Activated CD4-positive, alpha-beta T cell treated with anti-CD3 and anti-CD28 coated beads for 1 hour (primary cell): Measurements from ENCODE around the gene HDAC4.
A peak's percentile ranks its signal among the peaks of the same experiment; 100 is the strongest.

Source experiments
- DNase-seq: peaks from one replicate; pipeline ENCODE4 v3.0.0-alpha.2; 2020

Gene HDAC4

DNA sequence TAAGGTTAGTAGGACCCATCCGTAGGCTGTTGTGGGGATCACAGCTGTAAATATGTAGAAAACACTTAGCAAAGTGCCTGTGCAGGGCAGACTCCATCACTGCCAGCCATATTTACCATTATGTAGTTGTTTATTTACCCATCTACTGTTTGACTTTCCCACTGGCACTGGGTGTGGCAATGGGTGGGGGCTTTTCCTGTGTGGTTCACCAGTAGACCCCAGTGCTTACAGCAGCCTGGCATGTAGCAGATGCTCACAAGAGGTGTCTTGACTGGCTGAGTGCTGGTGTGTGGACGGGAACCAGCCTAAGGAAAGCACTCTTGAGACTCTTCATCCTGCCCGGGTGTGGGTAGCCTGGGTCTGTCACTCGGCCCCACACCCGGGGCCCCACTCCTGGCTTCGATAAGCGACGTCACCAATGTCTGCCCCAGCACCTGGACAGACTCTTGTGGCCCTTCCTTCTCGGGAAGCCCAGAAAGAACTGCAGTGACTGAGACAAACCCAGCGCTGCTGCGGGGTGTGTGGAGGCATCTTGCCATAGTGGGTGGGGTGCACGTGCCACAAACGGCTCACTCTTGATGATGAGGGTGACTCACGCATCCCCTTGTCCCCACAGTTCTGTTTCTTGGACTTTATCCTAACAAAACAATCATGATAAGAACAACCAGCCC, 78.3 kb downstream of the HDAC4 start:
- DNase-seq = no peak

DNA sequence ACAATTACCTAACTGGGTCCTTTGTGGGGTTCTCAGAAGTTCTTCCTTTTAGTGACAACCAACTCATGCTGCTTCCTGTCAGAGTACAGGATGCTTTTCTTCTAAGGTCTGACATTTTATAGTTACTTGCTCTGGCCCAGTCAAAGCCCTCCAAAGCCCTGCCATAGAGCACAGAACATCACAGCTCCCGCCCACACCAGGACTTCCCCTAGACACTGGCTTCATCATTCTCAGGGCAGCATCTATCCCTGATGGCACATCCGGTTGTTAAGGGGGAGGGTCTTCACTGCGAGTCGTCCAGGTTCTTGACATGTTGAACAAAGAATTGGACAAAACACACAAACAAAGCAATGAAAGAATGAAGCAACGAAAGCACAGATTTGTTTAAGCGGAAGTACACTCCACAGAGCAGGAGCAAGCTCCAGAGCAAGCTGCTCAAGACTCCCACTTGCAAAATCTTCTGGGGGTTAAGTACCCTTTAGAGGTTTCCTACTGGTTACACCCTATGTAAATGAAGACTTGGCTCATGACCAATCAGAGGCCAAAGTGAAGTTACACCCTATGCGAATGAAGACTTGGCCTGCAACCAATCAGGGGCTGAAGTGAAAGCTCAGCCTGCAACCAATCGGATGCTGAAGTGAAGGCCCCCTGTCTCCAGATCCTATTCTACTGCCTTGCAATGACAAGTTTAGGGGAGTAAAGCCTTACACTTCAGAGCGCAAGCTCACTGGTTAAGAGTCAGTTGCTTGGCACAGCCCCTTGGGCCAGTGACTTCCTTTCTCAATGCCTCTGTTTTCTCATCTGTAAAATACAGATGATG, 79.0 kb downstream of the HDAC4 start:
- DNase-seq = peak; percentile 8

DNA sequence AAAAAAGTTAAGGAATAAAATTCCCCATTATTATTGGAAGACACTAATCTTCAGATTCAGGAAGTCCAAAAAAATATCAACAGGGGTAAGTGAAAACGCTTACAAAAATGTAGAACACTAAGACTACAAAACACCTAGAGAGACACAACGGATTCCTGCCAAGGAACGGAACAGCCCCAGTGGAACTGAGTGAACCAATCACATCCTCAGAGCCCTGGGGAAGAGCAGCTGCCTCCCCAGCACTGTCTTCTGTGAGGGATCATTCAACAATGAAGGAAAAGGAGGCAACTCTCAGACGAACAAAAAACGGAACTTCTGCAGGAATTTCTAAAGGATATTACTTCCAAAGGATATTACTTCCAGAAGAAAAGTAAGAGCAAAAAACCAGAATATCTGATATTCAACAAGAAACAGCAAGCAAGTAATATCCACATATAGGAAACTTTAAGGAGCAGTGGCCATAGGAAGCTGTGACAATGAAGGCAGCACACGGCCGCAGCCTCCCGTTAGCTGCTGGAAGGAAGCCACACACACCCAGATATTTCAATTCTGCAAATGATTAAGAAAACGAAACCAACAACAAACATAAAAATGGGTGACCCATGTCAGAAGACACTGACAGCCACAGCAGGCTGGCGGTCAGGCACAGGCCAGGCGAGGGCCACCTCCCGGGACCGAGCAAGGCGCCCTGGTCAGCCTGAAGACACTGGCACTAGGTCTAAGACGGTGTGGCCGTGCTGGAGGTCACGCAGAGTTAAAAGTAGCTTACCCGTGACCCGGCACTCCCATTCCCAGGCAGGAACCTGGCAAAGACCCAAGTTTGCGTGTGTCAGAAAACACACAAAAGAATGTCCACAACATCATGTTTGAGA, 81.8 kb downstream of the HDAC4 start:
- DNase-seq = no peak

DNA sequence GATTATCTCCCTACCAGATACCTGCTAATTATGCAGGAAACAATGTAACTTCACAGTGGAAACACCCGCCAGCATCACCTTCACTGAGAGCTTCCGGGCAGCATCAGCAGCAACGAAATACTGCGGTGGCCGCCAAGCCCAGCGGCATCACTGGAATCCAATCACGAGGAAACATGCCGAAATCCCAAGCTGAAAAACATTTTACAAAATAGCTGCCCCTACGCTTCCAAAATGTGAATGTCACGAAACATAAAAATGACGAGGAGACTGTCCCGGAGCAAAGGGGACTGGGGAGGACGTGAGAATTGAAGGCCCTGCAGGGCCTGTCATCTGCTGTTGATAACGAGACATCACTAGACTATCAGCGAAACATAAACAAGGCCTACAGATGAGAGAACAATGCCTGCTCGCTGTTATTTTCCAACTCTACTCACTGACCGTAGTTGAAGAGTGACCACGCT, 82.6 kb downstream of the HDAC4 start:
- peak; percentile 0 for DNase-seq

DNA sequence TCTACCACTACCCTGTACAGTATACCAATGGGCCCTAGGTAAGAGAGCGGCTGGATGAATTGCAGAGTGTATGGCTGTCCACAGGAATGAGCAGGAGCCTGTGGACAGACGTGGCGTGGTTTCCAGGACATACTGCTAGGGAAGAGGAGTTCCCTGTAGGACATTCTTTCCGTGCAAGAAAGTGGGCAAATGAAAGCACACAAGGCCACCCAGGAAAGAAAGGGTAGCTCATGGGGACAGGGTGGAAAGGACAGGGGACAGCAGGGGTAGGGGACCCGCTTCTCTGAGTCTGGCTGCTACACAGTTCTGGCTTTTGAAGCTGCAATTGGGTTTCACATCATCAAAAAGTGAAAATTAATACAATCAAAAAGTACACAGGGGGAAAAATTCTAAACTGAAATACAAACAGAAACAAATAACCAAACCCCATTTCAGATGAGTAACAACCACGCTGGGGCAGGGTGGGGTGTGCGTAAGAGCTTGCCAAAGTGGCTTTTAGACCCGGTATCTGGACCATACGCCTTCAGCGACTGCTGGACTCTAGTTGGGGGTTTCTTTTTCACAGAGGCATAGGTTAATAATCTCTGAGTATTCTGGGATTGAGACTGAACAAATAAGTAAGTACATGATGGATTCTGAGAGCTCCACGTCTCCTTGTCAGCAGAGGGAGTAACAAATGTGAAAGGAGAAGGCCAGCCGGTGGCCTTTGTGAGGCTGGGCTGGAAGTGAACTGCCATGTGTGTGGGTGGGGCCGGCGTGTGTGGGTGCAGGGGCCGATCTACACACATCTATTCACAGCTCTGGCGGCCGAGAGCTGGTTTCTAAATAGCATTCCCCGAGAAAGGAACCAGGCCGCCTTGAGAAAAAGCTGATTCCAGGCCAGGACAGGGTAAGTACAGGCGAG, 84.0 kb downstream of the HDAC4 start:
- no peak for DNase-seq

DNA sequence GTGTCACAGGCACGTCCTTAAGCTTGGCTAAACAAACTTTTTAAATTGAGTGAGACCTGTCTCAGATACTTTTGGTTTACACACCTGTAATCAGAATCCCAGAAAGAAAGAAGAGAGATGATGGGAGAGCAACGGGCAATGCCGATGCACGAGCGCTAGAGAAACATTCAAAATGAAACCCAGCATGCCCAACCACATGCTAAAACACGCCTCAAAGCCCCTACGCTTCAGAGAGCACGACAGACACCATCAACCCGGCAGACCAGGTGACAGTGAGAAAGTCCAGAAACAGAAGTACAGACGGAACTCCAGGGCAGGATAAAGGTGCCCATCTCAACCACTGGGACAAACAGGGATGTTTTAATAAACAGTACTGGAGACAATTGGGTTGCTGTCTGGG, 85.5 kb downstream of the HDAC4 start:
- no peak for DNase-seq

DNA sequence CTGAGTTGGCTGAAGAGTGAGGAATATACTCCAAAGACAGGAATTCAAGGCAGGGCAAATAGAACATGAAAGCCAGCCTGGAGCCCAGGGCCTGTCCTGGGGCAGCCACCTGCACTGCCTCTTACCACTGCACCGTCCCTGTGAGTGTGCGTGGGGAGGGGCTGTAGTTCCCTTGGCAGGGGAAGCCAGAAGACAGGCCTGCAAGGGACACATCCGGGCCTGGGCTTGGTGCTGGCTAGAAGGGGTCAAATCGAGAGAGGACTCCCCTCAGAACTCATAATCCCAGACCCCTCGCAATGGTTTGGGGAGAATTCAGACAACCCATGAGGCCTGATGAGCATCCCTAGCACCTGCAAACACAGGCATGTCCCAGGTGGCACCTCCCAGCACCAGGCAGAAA, 87.0 kb downstream of the HDAC4 start:
- DNase-seq = no peak

DNA sequence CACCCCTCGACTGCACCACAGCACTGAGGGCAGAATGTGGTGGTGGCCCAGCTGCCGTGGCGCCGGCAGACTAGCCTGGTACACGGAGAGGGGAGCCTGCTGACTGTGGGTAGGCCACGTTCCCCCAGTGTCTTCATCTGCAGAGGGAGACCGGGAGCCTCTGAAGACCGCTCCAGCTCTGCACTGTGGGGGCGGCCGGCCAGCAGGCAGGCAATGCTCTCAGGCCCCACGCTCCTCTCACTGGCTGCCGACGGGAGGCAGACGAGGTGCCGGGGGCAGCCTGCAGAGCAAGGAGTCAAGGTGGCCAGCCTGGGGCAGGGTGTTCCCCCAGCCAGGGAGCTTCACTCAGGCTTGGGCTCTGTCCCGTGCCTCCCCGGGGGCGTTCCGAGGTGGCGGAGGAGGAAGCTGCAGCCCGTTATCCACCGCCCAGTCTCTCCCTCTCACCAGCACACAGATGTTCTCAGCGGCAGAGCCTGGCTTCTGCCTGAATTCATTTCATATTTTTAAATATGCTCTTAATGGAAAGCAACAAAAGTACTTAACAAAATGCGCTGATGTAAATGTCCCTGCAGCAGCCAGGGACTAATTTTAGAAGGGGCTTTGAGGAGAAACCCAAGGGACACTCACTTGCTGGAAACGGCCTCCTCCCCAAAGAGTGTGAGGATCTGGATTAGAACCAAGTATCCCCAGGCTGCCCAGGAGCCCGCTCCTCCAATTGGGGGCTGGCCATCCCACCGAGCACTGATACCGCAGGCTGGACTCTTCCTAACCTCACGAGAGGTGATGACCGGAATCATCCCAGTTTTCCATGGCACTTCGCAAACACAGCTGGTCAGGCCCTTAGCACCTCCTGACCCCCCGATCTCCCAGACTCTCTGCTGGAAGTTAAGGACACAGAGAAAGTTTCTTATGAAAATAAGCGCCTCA, 87.8 kb downstream of the HDAC4 start:
- DNase-seq = peak; percentile 5

DNA sequence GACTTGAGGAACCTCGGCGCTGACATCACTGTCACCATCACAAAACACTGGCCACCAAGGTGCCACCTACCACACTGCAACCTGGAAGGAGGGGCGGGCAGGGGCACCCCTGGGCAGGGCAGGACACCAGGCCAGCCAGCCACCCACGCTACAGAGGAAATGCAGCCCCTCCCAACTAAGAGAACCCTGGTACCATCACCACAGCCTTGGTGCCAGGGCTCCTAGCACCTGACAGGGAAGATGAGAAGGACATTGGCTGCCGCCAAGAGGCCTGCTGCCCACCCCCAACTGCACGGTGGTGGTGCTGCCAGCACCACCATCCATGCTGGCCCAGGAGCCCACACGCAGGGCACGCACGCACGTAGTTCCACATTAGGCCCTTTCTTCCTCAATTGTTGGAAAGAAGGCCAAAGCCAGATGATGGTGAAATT, 88.7 kb downstream of the HDAC4 start:
- no peak for DNase-seq

DNA sequence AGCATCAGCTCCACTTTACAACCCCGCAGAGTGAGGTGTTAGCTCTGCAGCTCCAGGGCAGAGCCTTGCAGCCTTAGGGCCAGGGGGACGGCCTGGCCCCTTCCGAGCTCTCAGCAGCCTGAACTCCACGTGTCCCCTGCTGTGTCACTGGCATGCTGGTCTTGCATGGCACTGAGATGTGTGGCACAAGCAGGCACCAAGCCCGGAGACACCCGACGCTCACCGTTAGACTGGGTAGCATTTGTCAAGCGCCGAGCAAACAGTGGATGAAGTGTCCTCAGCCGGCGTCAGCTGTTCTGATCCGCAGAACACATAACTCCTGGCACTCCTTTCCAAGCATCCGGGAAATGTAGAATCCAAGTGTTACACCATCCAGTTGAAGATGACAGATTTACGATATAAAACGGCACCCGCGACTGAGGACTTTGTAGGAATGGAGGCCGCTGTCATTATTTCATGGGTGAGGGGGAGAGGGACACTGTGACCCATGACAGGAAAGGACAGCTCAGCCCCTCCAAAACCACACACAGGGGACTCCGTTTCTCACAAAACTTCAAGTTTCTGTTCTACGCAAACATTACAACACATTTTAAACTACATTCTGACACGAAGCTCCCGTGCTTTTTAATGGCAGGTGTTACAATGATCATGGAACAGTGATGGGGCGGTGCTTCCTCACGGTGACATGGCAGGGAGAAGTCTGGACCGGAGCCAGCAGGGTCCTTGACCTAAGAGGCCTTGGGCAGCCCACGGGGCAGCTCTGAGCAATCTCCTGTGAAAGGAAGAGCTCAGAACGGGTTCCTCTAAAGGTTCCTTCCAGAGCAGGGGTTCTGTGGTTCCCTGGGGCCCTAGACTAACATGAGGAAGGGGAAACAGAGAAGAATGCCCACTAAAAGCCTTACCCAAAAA, 89.4 kb downstream of the HDAC4 start:
- DNase-seq = peak; percentile 3

DNA sequence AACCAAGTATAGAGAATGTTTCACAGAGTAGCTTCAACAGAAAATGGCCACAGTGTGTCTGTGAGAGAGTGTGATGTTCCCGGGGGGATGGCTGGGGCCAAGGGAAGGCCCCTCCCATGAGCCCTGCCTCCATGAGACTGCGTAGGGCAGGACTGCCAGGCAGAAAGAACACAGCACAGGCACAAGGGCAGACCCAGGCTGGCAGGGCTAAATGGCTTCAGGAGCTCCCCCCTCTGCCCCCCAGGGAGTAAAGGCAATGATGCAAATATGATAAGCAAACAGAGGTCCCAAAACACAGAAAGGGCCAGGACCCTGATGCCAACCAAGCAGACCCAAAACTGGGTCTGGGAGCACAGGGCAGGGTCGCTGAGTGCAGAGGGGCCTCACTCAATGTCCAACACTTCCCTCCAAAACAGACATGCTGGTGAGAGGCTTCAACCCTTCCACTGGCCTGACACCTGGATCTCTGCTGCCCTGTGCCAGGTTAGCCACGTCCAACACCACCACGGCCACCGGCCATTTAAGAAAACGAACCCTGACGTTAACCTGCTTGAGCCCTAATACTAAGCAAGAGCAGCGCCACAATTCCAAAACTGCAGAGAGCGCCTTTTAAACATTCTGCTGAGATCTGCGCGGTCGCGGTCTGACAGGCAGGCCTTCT, 90.3 kb downstream of the HDAC4 start:
- DNase-seq = peak; percentile 1

DNA sequence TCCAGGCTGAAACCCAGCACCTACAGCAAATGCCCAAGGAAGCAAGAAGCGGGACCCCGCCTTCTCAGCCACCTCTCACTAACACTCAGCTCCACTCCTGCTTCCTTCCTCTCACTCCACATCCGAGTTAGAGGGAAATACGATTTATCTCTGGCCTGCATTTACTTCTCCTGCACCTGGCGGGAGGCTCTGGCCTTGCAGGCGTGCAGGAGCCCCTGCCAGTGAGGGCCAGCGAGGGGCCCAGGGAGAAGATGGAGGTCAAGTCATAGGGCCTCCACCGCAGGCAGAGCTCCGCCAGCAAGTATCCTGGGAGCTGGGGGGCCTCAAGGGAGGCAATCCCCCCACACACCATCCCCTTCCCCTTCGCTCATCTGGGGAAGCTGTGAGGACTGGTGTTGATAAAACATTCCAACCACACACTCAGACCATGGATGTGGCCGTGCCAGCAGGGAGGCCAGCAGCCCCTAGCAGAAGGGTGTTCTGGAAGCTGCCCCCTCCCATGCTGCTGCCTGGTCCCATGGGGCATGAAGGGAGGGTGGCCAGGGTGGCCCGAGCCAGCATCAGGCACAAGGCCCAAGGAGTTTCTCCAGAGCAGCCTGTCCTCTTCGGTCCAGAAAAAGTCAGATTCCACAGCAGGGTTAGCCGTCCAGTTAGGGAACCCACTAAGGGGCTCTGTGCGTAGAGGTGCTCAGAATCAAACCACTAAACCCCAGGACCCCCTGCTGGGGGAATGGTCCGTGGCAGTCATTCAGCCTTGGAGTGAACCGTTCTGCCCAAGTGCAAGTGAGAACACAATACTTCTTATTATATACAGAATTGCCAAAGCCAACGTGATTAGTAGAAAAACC, 91.2 kb downstream of the HDAC4 start:
- no peak for DNase-seq

DNA sequence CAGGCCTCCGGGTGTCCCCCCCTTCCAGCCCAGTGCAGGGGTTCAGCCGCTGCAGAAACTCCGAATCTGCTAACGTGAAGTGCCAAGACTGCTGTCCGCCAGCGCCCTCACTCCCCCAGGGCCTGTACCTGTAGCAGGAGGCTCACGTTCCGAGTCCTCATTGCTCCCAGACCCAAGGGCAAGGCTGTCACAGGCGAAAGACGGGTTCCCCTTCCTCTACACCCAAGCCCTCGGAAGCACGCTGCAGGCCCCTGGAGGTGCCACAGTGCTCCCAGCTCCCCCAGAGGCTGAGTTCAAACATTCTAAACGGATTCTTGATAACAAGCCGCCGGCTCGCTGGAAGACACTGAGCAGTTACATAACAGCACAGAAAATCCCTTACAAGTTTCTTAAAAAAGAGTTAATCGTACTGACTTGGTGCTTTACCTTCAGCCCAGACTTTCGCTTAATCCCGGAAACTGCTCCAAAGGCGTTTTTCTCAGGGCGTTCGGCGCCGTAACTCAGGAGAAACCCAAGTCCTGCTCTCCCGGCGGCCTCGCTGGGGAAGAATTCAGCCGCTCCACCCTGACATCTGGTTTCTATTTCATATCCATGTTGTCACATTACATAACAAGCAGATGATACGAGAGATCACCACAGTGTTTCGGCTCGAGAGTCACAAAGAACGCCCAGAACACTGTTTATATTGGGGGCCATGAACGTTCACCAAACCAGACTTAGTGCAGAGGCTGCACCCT, 92.0 kb downstream of the HDAC4 start:
- DNase-seq = no peak

DNA sequence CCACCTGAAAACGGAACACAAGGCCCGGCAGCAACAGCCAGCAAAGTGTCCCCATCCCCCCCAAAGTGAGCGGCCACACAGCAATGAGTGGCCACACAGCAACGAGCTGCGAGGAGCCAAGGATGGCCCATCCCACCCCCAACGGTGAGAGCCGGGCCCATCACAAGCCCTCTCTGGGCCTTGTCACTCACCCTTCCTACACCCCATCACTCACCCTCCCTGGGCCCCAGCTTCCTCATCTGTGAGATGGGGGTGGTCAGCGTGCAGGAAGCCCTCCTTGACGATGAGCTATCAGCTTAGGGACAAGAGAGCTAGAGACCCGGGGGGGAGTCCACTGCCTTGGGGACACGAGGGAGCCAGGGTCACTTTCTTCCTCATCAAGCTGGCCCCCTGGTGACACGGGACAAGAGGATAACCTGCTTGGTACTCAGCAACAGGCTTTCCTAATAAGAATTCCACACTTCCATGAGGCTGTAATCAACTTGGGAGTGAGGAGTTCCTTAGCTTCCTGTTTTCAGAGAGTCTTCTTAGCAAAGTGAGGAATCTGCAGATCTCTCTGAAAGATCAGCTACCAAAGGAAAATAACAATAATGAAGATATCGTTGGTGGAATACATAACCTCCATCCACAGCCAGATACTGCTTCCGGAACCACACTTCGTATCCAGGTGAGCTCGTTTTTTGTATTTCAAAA, 92.8 kb downstream of the HDAC4 start:
- DNase-seq = no peak

DNA sequence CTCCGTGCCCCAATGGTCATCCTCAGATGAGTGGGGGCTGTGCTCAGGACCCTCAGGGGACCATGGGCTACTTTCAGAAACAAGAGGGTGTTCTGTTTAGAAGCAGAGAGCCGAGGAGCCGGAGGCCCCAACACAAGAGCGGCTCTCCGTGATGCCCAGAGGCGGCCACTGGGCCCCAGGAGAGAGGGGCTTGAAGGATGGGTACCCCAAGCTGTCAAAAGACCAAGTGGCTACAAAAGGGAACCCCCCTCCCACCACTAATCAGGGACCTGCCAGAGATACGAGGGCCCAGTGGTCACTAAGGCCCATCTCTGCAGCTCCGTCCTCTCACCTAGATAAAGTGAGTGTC, 93.6 kb downstream of the HDAC4 start:
- no peak for DNase-seq

DNA sequence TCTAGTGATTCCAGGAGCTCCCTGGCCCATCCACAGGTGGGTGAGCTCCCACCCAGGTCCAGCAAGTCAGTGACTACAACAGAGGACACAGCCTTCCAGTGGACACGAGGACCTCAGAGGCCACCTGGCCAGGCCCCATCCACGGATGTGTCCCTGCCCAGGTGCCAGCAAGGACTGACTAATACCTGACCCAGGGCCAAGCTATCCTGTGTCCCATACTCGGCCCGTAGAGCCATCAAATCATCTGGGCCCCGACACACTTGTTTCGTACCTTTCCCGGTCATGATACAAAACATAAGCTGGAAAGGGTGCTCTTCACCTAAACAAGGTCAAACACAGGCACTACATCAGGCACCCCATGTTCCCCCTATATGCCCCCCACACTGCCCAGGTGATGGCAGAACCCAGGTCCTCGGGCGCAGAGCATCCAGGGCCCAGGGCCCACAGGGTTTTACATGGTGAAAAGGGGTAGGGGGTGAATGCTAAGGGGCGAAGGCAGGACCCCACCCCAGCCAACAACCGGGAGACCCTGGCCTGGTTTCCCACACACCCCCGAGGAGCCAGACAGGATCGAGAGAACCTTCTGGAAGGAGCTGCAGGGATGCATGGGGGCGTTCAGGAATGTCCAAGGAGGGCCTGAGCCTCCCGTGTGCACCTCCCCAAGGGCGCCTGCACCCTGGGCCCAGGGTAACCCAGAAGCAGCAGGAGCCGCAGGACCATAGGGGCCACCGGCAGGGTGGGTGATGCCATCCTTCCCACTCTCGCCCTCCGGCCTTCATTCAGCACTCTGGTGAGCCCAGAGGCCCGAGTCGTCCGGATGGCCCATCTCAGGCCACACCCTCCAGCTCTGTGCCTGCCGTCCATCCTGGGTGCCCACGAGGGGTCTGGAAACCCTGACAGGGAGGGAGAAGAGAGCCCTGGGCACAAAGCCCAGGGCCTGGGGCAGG, 94.3 kb downstream of the HDAC4 start:
- DNase-seq = no peak
